SK-N-SH treated with all-trans-retinoic acid at 6 μM for 48 hours (cell line): ENCODE measurements around the gene SIAH2.

ENCODE experiments used
- ATAC-seq: fragments of 200-7000 bp; cut with Tn5 transposase; 3 replicates; pipeline ENCODE4 v1.9.1; 2020; ENCODE audit warnings: mild to moderate bottlenecking, moderate library complexity
- ARNTL ChIP-seq: fragments of 450-650 bp; formaldehyde crosslinking; IDR thresholded peaks from 2 replicates; pipeline ENCODE4 v1.5.0; 2020; ENCODE audit warnings: low read depth, mild to moderate bottlenecking, moderate library complexity, borderline replicate concordance
- BACH2 ChIP-seq: fragments of 250-450 bp; sonication (Bioruptor Pico); IDR thresholded peaks from 2 replicates; pipeline ENCODE4 v1.9.0; 2021; ENCODE audit warnings: mild to moderate bottlenecking, borderline replicate concordance
- CREB5 ChIP-seq: fragments of 250-450 bp; sonication (Bioruptor Pico); IDR thresholded peaks from 2 replicates; pipeline ENCODE4 v1.5.1; 2020; ENCODE audit warnings: low read depth, mild to moderate bottlenecking, moderate library complexity
- CSDC2 ChIP-seq: fragments of 250-450 bp; sonication (Bioruptor Pico); IDR thresholded peaks from 2 replicates; pipeline ENCODE4 v1.5.0; 2020; ENCODE audit warnings: mild to moderate bottlenecking, moderate library complexity
- ESRRG ChIP-seq: fragments of 250-450 bp; sonication (Bioruptor Pico); IDR thresholded peaks from 2 replicates; pipeline ENCODE4 v1.6.1; 2021; ENCODE audit warnings: mild to moderate bottlenecking
- GLIS3 ChIP-seq: fragments of 250-450 bp; sonication (Bioruptor Pico); IDR thresholded peaks from 2 replicates; pipeline ENCODE4 v1.5.0; 2020; ENCODE audit warnings: mild to moderate bottlenecking, moderate library complexity
- ISL1 ChIP-seq: fragments of 250-450 bp; sonication (Bioruptor Pico); IDR thresholded peaks from 2 replicates; pipeline ENCODE4 v2.1.2; 2022; ENCODE audit warnings: mild to moderate bottlenecking, moderate library complexity
- OSR1 ChIP-seq: fragments of 250-450 bp; sonication (Bioruptor Pico); IDR thresholded peaks from 2 replicates; pipeline ENCODE4 v1.8.0; 2022; ENCODE audit warnings: moderate library complexity, mild to moderate bottlenecking, inconsistent platforms
- PATZ1 ChIP-seq: fragments of 250-450 bp; sonication (Bioruptor Pico); IDR thresholded peaks from 2 replicates; pipeline ENCODE4 v1.8.0; 2020; ENCODE audit warnings: mild to moderate bottlenecking, moderate library complexity, borderline replicate concordance
- PPARA ChIP-seq: fragments of 250-450 bp; sonication (Bioruptor Pico); IDR thresholded peaks from 2 replicates; pipeline ENCODE4 v1.5.0; 2020; ENCODE audit warnings: mild to moderate bottlenecking, borderline replicate concordance
- RARB ChIP-seq: fragments of 250-450 bp; sonication (Bioruptor Pico); IDR thresholded peaks from 2 replicates; pipeline ENCODE4 v1.8.0; 2021; ENCODE audit warnings: mild to moderate bottlenecking, moderate library complexity
- TCF4 ChIP-seq: fragments of 250-450 bp; sonication (Bioruptor Pico); IDR thresholded peaks from 2 replicates; pipeline ENCODE4 v1.8.0; 2021; ENCODE audit warnings: mild to moderate bottlenecking, moderate library complexity, borderline replicate concordance
- TOX ChIP-seq: fragments of 250-450 bp; sonication (Bioruptor Pico); IDR thresholded peaks from 2 replicates; pipeline ENCODE4 v1.8.0; 2021; ENCODE audit warnings: mild to moderate bottlenecking, moderate library complexity, borderline replicate concordance
- ZC3H10 ChIP-seq: fragments of 250-450 bp; sonication (Bioruptor Pico); IDR thresholded peaks from 2 replicates; pipeline ENCODE4 v1.5.1; 2021; ENCODE audit warnings: mild to moderate bottlenecking, moderate library complexity
- ZFP3 ChIP-seq: fragments of 250-450 bp; sonication (Bioruptor Pico); IDR thresholded peaks from 2 replicates; pipeline ENCODE4 v1.5.0; 2020; ENCODE audit warnings: mild to moderate bottlenecking, moderate library complexity
- ZFP30 ChIP-seq: fragments of 450-650 bp; formaldehyde crosslinking; IDR thresholded peaks from 2 replicates; pipeline ENCODE4 v1.5.0; 2022; ENCODE audit warnings: mild to moderate bottlenecking, moderate library complexity
- ZNF565 ChIP-seq: fragments of 450-650 bp; formaldehyde crosslinking; conservative IDR thresholded peaks from 2 replicates; pipeline ENCODE4 v1.5.0; 2020; ENCODE audit warnings: low read depth, mild to moderate bottlenecking, moderate library complexity
- ZNF70 ChIP-seq: fragments of 450-650 bp; formaldehyde crosslinking; IDR thresholded peaks from 2 replicates; pipeline ENCODE4 v1.5.0; 2020; ENCODE audit warnings: mild to moderate bottlenecking, moderate library complexity
- ZNF8 ChIP-seq: fragments of 450-650 bp; formaldehyde crosslinking; IDR thresholded peaks from 2 replicates; pipeline ENCODE4 v1.5.0; 2020; ENCODE audit warnings: mild to moderate bottlenecking, moderate library complexity
- TF ChIP-seq, protein P1 (sequence below): fragments of 250-450 bp; sonication (Bioruptor Pico); IDR thresholded peaks from 2 replicates; pipeline ENCODE4 v1.5.0; 2020; ENCODE audit warnings: mild to moderate bottlenecking, moderate library complexity
- TF ChIP-seq, protein P2 (sequence below): fragments of 250-450 bp; sonication (Bioruptor Pico); IDR thresholded peaks from 2 replicates; pipeline ENCODE4 v1.8.0; 2021; ENCODE audit warnings: low read depth, mild to moderate bottlenecking, moderate library complexity, borderline replicate concordance

The SIAH2 gene

DNA sequence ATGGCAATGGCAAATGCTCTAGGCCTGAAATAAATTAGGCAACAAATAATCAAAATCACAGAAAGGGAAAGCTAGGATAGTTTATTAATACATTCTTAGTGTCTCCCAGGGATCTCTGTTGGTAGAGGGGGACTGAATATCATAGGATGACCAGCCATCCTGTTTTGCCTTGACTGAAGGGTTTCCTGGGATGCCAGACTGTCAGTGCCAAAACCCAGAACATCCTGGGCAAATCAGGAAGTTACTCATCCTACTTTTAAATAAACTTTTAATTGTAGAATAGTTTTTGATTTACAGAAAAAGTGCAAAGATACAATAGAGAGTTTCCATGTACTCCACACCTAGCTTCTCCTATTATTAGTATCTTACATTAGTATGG lies 21.8 kb upstream of the SIAH2 start:
- TF ChIP-seq, protein P1, sequence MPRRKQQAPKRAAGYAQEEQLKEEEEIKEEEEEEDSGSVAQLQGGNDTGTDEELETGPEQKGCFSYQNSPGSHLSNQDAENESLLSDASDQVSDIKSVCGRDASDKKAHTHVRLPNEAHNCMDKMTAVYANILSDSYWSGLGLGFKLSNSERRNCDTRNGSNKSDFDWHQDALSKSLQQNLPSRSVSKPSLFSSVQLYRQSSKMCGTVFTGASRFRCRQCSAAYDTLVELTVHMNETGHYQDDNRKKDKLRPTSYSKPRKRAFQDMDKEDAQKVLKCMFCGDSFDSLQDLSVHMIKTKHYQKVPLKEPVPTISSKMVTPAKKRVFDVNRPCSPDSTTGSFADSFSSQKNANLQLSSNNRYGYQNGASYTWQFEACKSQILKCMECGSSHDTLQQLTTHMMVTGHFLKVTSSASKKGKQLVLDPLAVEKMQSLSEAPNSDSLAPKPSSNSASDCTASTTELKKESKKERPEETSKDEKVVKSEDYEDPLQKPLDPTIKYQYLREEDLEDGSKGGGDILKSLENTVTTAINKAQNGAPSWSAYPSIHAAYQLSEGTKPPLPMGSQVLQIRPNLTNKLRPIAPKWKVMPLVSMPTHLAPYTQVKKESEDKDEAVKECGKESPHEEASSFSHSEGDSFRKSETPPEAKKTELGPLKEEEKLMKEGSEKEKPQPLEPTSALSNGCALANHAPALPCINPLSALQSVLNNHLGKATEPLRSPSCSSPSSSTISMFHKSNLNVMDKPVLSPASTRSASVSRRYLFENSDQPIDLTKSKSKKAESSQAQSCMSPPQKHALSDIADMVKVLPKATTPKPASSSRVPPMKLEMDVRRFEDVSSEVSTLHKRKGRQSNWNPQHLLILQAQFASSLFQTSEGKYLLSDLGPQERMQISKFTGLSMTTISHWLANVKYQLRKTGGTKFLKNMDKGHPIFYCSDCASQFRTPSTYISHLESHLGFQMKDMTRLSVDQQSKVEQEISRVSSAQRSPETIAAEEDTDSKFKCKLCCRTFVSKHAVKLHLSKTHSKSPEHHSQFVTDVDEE (CRISPR knock-in tag) = no peak
- no peak for TF ChIP-seq ZFP30 (CRISPR knock-in tag)
- no peak for TF ChIP-seq OSR1
- no peak for TF ChIP-seq RARB
- TF ChIP-seq PPARA (CRISPR knock-in tag) = no peak
- no peak for ATAC-seq

DNA sequence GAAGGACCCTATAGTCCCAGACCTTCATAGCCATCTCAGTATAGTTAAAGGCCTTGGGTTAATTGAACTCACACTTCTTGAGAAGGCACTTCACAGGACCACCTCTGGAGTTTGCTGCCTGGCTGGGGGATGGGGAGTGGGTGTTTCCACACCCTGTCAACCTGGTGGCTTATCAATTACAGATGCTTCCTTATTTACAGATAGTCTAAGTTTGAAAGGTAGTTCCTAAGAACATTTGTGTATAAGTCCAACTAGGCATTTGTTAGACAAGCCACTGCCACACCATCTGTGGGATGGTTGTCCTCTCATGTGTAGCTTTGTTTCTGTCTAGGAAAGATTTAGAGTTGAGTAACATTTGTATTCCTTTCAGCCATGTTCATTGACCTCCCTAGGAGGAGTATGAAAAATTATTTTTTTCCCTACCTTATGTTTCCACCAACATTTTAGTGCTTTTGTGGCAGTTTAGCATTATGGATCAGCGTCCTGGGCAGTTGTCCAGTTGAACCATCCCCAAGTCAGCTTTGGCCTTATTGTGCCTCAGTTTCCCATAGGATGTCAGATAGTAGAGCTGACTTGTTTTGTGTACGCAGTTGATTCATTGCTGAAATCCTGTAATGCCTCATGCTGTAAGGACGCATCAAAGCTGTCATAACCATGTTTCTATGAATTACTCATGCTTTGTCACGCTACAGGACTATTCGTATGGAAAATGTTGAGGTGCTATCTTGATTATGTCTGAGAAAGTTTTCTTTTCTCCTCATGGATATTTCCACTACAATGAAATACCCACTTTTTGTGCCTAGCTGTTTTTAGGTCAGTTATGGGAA lies 21.2 kb upstream of the SIAH2 start:
- ATAC-seq = no peak
- no peak for TF ChIP-seq ZNF70 (CRISPR knock-in tag)
- no peak for TF ChIP-seq ISL1 (CRISPR knock-in tag)
- TF ChIP-seq OSR1 = no peak
- no peak for TF ChIP-seq CREB5 (CRISPR knock-in tag)
- TF ChIP-seq PATZ1 (CRISPR knock-in tag) = no peak
- no peak for TF ChIP-seq ZC3H10 (CRISPR knock-in tag)
- no peak for TF ChIP-seq GLIS3 (CRISPR knock-in tag)
- no peak for TF ChIP-seq CSDC2
- no peak for TF ChIP-seq ARNTL (CRISPR knock-in tag)
- TF ChIP-seq TCF4 (CRISPR knock-in tag) = no peak
- TF ChIP-seq ZNF565 (CRISPR knock-in tag) = no peak
- TF ChIP-seq BACH2 (CRISPR knock-in tag) = no peak
- TF ChIP-seq, protein P1 (CRISPR knock-in tag) = no peak
- no peak for TF ChIP-seq ZNF8
- TF ChIP-seq RARB = no peak
- TF ChIP-seq, protein P2, sequence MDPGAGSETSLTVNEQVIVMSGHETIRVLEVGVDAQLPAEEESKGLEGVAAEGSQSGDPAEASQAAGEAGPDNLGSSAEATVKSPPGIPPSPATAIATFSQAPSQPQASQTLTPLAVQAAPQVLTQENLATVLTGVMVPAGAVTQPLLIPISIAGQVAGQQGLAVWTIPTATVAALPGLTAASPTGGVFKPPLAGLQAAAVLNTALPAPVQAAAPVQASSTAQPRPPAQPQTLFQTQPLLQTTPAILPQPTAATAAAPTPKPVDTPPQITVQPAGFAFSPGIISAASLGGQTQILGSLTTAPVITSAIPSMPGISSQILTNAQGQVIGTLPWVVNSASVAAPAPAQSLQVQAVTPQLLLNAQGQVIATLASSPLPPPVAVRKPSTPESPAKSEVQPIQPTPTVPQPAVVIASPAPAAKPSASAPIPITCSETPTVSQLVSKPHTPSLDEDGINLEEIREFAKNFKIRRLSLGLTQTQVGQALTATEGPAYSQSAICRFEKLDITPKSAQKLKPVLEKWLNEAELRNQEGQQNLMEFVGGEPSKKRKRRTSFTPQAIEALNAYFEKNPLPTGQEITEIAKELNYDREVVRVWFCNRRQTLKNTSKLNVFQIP (CRISPR knock-in tag) = no peak
- no peak for TF ChIP-seq TOX
- no peak for TF ChIP-seq ESRRG (CRISPR knock-in tag)
- no peak for TF ChIP-seq ZFP3
- no peak for TF ChIP-seq PPARA (CRISPR knock-in tag)
